Kidney epithelial cell (primary cell): Measurements from ENCODE around the gene ARMH4. TPM values are rescaled to one million over a fixed set of nuclear protein-coding genes. Genes with fewer than 3 reads are reported as not detected.
A peak's percentile ranks its signal among the peaks of the same experiment; 100 is the strongest.

ENCODE experiments used
- DNase-seq: peaks from one replicate; pipeline ENCODE4 v3.0.0-alpha.2; 2010; ENCODE audit warnings: low read depth
- H3K27me3 ChIP-seq: 2 replicates; pipeline ENCODE4 v1.6.0; 2011; ENCODE audit warnings: low read length; ENCODE audit not compliant: control insufficient read depth, insufficient read depth
- H3K36me3 ChIP-seq: 2 replicates; pipeline ENCODE4 v1.5.1; 2011; ENCODE audit warnings: low read length; ENCODE audit not compliant: control insufficient read depth, insufficient read depth
- H3K4me3 ChIP-seq: 2 replicates; pipeline ENCODE4 v1.5.1; 2011; ENCODE audit warnings: low read depth, mild to moderate bottlenecking, control low read depth, low read length
- total RNA-seq: library from RNA; depleted of rRNA; stranded (reverse); fragments of >200 nt; gene quantifications from 2 replicates; pipeline ENCODE4 v1.2.3, GENCODE V29; 2015
- TF ChIP-seq, protein P1 (sequence below): IDR thresholded peaks from 2 replicates; pipeline ENCODE4 v1.5.1; 2011; ENCODE audit warnings: mild to moderate bottlenecking, moderate library complexity, low read length, control low read depth, inconsistent platforms; ENCODE audit not compliant: insufficient read depth, poor library complexity, severe bottlenecking

Gene ARMH4
- total RNA-seq, 1 donor from 2014 or later, result 4.1 TPM

DNA sequence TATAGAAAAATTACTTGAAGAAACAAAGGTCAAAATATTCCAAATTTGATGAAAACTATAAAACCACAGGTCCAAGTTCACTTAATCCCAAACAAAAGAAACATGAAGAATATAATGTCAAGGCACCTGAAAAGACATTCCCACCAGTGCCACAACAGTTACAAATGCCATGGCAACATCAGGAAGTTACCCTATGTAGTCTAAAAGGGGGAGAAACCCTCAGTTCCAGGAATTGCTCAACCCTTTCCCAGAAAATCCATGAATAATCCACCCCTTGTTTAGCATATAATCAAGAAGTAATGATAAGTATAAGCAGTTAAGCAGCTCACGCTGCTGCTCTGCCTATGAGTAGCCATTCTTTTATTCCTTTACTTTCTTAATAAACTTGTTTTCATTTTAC is 44.2 kb upstream of the ARMH4 start:
- TF ChIP-seq, protein P1, sequence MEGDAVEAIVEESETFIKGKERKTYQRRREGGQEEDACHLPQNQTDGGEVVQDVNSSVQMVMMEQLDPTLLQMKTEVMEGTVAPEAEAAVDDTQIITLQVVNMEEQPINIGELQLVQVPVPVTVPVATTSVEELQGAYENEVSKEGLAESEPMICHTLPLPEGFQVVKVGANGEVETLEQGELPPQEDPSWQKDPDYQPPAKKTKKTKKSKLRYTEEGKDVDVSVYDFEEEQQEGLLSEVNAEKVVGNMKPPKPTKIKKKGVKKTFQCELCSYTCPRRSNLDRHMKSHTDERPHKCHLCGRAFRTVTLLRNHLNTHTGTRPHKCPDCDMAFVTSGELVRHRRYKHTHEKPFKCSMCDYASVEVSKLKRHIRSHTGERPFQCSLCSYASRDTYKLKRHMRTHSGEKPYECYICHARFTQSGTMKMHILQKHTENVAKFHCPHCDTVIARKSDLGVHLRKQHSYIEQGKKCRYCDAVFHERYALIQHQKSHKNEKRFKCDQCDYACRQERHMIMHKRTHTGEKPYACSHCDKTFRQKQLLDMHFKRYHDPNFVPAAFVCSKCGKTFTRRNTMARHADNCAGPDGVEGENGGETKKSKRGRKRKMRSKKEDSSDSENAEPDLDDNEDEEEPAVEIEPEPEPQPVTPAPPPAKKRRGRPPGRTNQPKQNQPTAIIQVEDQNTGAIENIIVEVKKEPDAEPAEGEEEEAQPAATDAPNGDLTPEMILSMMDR, result no peak
- Histone ChIP-seq H3K4me3 (no peak overlapping the region), H3K36me3 (no peaks in the 10 kb centered on the region), H3K27me3 (no peaks in the 10 kb centered on the region)
- DNase-seq, result no peak

- DNase-seq, result no peak
- Histone ChIP-seq H3K36me3 (no peaks in the 10 kb centered on the region), H3K4me3 (no peak overlapping the region), H3K27me3 (no peaks in the 10 kb centered on the region)
- TF ChIP-seq, protein P1, result no peak
These were observed 41.5 kb upstream of the ARMH4 start for GRCh38 chr14:58193542-58193941.

DNA sequence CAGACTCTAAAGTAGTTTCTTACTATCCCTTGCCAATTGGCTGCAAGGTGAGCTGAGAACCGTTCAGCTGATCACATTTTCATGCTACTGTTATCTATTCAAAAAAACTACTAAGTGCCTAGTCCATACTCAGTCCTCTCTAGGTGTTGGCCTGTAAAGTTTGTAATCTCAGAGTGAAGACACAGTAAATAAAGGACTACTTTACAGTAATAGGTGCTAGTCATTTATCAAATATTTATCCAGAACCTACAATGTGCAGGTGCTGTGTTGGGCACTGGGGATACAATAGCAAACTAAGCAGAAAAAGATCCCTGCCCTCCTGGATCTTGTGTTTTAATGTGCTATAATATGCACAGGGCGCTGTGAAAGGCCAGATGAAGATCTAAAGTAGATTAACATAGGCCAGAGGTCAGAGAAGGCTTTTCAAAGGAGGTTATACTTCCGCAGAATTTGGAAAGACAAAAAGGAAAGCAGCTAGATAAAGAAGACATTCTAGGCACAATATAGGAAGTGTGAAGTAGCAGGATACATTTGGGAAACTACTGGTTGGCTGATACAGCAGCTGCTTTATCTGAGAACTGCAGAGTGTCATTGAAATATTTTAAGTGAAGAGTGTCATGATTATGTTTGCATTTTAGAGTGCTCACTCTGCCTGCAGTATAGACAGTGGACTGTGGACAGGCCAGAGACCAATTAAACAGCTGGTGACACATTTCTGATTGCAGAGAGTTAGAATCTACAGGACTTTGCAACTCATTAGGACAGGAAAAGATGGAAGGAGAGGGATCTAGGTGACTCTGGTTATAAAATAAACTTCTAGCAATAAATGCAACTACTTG is 40.0 kb upstream of the ARMH4 start:
- H3K36me3 ChIP-seq, result no peaks in the 10 kb centered on the region
- TF ChIP-seq, protein P1, result no peak
- DNase-seq, result no peak
- H3K27me3 ChIP-seq, result no peaks in the 10 kb centered on the region
- H3K4me3 ChIP-seq, result no peak overlapping the region

DNA sequence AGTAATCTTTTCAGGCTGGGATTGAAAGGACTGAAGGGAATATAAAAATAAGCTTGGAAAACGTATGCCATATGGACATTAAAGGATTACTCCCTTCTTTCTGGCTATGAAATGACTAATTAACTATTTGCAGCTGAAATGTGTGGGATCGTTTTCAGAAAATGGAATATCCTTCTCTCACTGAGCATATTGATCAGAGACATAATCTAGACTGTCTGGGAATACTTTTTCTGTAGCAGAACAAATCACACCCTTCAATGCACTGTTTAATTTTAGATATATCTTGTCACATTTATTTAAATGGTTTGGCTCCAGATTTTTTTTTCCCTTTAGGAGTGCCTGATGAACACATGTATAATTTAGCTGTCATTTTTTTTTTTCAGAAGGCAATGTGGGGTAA is 37.2 kb upstream of the ARMH4 start:
- TF ChIP-seq, protein P1, result no peak
- no peaks in the 10 kb centered on the region for H3K36me3 ChIP-seq
- no peaks in the 10 kb centered on the region for H3K27me3 ChIP-seq
- H3K4me3 ChIP-seq, result no peak overlapping the region
- DNase-seq, result no peak

DNA sequence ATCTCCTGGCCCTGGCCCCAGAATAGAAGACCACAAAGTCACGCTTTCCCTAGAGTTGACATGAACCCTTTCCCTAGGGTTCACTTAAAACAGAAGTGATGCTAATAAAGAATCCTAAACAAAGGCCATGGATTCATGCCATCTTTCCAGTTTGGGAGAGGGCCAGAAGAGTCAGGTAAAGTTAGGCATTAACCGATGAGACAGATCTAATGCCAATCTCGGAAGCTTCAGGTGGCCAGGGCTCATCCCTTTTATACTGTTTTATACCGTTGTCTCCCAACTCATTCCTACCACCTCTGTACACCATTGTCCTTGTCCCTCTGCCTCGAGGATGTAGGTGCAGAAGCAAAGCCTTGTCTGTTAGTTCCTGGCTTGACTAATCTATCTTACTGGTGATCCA is 25.1 kb upstream of the ARMH4 start:
- no peaks in the 10 kb centered on the region for H3K27me3 ChIP-seq
- no peaks in the 10 kb centered on the region for H3K36me3 ChIP-seq
- no peak for DNase-seq
- no peak overlapping the region for H3K4me3 ChIP-seq
- TF ChIP-seq, protein P1, result no peak

GRCh38 chr14:58171090-58171489 is 19.1 kb upstream of the ARMH4 start:
- Histone ChIP-seq H3K27me3 (no peaks in the 10 kb centered on the region), H3K4me3 (no peak overlapping the region), H3K36me3 (no peaks in the 10 kb centered on the region)
- peak; percentile 81 for DNase-seq
- TF ChIP-seq, protein P1, result no peak
